ENCODE data around the gene TNNC1.
A peak's percentile ranks its signal among the peaks of the same experiment; 100 is the strongest.

Gene TNNC1

DNA sequence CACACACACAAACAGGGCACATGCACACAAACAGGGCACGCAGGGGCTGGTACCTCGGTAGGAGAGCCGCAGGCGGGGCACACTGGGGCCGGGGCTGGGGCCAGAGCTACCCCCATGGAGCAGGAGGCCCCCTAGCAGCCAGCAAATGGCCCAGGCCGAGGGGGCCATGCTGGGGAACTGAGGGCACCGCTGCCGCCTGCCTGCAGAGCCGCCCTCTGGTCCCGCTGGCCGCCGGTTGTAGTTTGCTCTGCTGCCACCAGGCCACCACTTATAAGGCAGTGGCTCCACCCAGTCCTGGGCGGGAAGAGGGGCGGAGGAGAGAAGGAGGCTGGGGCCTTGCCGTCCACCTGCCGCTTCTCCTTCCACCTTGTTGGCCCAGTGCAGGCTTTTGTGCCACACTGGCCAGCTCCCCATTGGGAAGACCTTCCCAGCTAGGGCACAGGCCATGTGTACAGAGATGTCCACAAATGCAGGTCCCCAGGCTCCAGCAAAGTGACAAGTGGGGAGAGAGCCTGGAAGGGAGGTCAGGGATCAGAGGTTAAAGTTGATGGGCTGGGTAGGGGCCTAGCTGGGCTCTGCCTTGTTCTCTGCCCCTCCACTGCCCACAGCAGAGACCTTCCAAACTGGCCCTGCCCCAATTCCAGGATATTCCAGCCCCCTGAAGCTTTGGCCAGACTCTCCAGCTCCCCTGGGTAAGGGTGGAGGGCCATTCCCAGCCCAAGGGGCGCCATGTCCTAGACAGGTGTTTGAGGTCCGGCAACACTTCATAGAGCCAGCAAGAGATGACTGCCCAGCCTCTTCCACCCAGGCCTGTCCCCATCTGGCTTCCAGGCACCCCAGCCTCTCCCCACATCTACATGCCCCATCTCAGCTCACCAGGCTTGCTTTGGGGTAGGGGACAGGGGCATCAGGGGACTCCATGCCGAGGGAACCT is 8.7 kb downstream of the TNNC1 start, which contains the start of gene SEMA3G:
SEMA3G (minus strand) TSS at position 244 of the 934 bp plus-strand sequence; CDS start at position 168, 76 bp downstream.
- DNase-seq (ENCODE audit: low read depth), result peak; percentile 53
- TF ChIP-seq, protein P1, sequence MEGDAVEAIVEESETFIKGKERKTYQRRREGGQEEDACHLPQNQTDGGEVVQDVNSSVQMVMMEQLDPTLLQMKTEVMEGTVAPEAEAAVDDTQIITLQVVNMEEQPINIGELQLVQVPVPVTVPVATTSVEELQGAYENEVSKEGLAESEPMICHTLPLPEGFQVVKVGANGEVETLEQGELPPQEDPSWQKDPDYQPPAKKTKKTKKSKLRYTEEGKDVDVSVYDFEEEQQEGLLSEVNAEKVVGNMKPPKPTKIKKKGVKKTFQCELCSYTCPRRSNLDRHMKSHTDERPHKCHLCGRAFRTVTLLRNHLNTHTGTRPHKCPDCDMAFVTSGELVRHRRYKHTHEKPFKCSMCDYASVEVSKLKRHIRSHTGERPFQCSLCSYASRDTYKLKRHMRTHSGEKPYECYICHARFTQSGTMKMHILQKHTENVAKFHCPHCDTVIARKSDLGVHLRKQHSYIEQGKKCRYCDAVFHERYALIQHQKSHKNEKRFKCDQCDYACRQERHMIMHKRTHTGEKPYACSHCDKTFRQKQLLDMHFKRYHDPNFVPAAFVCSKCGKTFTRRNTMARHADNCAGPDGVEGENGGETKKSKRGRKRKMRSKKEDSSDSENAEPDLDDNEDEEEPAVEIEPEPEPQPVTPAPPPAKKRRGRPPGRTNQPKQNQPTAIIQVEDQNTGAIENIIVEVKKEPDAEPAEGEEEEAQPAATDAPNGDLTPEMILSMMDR (conservative IDR thresholded peaks at IDR 0.05; ENCODE audit: low read length), result peak; percentile 57
- H3K4me3 ChIP-seq (ENCODE audit: low read length), result no peak within 1 kb of the TSS

DNA sequence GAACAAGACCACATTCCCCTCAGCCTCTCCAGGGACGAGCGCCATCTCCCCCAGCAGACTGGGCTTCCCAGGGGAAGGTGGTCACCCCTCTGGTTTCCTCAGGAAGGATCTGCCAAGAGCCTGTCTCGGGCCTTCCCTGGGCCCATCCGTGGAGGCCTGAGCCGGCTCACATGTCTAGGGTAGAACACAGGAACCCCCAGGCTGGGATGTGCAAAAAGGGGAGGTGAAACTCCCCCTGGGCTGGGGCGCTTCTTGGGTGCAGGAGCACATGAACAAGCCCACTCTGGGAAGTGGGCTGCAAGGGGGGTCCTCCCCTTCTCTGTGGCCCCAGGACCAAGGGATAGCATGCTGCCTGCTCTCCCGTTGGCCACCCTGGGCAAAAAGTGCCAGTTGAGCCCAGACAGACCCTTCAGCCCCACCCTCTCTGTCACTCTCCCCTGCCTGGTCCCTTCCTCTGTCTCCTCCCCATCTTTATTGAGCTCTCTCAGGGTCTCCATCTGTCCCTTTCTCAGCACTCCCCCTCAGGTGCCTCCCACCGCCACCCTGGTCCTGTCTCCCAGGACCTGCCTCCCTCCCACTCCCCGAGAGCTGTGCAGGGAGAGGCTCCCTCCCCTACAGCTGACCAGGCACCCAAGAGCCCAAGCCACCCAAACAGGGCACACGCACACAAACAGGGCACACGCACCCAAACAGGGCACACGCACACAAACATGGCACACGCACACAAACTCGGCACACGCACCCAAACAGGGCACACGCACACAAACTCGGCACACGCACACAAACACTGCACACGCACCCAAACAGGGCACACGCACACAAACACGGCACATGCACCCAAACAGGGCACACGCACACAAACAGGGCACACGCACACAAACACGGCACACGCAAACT is 9.8 kb downstream of the TNNC1 start:
- H3K4me3 ChIP-seq (ENCODE audit: low read length), result no peak overlapping the region
- DNase-seq (ENCODE audit: low read depth), result no peak
- TF ChIP-seq, protein P1 (conservative IDR thresholded peaks at IDR 0.05; ENCODE audit: low read length), result no peak

DNA sequence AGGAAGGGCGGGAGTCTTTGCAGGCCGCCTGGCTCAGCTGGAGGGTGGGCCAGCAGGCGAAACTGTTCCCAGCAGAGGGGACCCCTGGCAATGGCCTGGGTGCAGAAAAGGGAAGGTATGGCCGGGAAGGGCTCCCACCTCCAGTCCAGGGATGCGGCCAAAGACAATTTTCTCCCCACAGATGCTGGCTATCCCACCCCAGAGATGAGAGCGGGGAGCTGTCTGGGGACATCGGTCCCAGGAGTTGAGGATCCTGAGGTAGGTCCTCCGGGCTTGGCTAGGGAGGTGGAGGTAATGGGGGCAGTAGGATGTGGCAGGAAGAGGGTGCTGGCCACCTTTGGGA is 10.6 kb downstream of the TNNC1 start:
- DNase-seq (ENCODE audit: low read depth), result no peak
- TF ChIP-seq, protein P1 (conservative IDR thresholded peaks at IDR 0.05; ENCODE audit: low read length), result no peak
- H3K4me3 ChIP-seq (ENCODE audit: low read length), result no peak overlapping the region

DNA sequence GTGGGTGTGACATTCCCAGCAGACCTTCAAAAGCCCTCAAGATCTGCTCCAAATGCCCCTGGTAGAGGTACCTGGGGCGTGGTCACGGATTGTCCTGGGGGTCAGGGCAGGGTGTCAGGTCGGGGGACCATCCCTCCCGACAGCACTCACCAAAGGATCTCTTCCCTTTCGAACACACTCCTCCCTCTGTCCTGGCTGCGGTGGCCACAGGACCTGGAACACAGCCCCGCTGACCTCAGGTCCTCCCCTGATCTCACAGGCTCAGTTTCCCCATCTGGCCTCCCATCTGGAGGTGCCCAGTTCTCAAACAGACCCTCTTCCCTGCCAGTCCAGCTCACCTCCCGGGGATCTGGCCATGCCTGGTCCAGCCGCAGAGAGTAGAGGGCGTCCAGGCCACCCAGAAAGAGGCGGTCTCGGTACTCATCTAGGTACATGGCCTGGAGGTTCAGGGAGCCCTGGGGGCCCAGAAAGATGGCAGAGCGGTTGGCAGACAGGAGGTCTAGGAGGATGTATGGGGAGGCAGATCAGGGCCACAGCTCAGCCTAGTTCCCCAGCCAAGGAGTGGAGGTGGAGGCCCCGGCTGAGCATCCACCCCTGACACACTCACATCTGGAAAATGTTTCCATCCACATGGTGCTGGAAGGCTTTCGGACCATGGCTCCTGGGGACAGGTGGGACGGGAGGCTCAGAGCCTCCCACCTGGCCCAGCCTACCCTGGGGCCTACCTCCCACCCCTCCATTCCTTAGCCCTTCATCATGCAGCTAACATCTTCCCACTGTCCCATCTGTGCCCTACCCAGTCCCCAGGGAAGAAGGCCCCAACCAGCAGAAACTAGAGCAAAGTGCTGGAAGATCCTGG is 11.2 kb downstream of the TNNC1 start:
- TF ChIP-seq, protein P1 (conservative IDR thresholded peaks at IDR 0.05; ENCODE audit: low read length), result no peak
- no peak overlapping the region for H3K4me3 ChIP-seq (ENCODE audit: low read length)

DNA sequence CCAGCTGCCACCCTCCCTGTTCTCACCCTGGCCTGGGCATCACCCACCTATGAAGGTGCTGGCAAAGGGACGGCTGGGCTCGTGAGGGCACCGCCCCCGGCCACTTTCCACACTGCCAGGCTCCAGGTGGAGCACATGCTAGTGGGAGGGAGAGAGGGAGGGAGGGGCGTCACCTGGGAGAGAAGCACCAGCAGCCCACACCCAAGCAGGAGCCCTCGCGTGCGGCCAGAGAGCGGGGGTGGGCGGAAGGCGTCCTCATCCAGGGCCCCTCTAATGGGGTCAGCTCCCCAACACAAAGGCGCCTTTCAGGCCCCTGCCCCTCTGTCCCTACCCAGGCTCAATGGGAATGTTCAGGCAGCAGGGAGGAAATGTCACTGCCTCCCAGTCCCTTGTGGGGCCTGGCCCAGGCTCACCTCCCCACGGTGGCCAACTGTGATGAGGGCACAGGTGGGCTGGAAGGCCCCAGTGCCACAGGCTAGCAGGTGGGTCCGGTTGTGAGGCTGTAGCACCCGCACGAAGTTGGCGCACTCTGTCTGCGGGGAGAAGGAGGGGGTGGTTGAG is 12.0 kb downstream of the TNNC1 start:
- DNase-seq (ENCODE audit: low read depth), result no peak
- TF ChIP-seq, protein P1 (conservative IDR thresholded peaks at IDR 0.05; ENCODE audit: low read length), result no peak
- H3K4me3 ChIP-seq (ENCODE audit: low read length), result no peak overlapping the region

More for the DNA sequence above, 11.2 kb downstream of the TNNC1 start:
- DNase-seq (ENCODE audit: low read depth), result no peak

DNA sequence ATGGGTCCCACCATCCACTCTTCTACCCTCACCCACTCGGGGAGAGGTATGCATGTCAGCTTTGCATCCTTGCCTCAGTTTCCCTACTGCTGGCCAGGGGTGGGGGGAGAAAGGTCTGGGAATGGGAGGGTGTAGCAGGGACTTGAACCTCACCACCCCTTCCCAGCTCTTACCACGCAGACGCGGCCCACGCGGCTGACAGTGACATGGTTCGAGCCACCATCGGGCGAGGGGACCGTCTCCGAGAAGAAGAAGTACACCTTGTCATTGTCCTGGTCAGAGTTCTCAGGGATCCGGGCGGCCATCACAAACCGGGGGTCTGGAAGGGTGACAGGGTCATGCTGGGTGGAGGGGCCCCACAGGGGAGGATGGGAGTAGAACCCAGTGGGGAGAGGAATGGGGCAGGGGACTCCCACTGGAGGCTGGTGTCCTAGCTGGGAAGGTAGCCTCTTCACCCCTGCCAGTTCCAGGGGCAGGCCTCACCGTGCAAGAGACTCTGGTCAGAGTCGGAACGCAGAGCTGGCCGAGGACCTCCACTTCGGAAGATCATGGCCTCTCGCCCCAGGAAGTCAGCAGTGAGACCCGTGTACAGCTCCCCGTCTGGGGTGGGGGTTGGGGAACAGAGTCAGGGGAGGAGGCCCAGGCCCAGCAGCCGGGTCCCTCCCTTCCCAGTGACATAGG is 12.6 kb downstream of the TNNC1 start:
- TF ChIP-seq, protein P1 (conservative IDR thresholded peaks at IDR 0.05; ENCODE audit: low read length), result no peak

More for the DNA sequence above, 12.6 kb downstream of the TNNC1 start:
- no peak overlapping the region for H3K4me3 ChIP-seq (ENCODE audit: low read length)
- no peak for DNase-seq (ENCODE audit: low read depth)

All from AG10803 (cell line).